SK-N-MC (cell line): Measurements from ENCODE around the gene UGT1A7.

Experiments used
- EZH2 ChIP-seq: fragments of 200-600 bp; sonication (generic); IDR thresholded peaks from one replicate; pipeline ENCODE4 v1.6.1; 2017; ENCODE audit warnings: antibody characterized with exemption
- POLR2AphosphoS5 ChIP-seq: IDR thresholded peaks from 2 replicates; pipeline ENCODE4 v1.6.1; 2012; ENCODE audit warnings: mild to moderate bottlenecking, low read depth, low read length, borderline replicate concordance

DNA sequence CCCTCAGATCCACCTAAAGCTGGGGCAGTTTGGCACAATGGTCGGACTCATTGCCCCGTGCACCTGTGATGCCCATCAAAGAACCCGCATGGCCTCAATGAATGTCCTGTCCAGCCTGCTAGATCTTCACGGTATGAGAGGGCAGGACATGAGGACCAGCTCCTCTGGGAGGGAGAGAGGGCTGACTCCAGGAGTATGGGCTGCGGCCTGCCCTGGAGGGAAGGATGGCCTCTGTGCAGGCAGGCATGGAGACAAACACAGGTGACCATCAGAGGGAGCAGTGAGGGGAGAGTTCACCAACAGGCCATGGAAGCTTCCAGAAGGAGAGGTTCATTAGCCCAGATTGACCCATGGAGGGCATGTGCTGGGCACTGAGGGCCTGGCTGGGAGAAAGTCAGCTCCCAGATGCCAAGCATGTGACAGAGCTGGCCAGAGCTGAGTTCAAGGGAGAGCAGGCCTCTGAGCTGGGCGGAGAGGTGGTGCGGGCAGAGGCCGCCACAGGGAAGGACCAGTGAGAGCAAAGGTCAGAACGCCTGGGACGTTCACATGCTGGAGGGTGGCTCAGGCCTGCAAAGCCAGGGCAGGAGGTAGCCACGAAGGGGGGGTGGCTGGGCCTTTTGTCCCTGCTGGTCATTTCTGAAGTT, 136.4 kb downstream of the UGT1A7 start:
- no peak for TF ChIP-seq EZH2
- no peak for TF ChIP-seq POLR2AphosphoS5
